Right ventricle myocardium superior (tissue), 1 donor: ENCODE results near the gene ILF3. TPM values are rescaled to one million over a fixed set of nuclear protein-coding genes. Genes with fewer than 3 reads are reported as not detected.

Source experiments
- microRNA-seq: library from miRNA; unstranded; fragments of <30 nt; microRNA quantifications from one replicate; pipeline ENCODE4 v1.2.0, GENCODE V29; 2020
- total RNA-seq: library from RNA; stranded (reverse); fragmentation: NEBNext Ultra II Directional; extraction: Animal tissue kit (Norgen Biotek cat#: 25700); gene quantifications from one replicate; pipeline ENCODE4 v1.2.1, GENCODE V29; 2021
- donor health status: DM: no; HTN: yes; CAD: no; lungs with severe emphysema.

The ILF3 gene
- total RNA-seq, 1 donor from 2014 or later: 91.7 TPM

Small RNAs within 50 kb of the gene (microRNA-seq; reads per million reads assigned to microRNA genes)
- gene MIR638: not detected

Other genes starting within 250 kb of the ILF3 start
- 36.8 TPM for gene PDE4A, start 233.8 kb upstream of the ILF3 start, total RNA-seq
- gene KEAP1, start 151.0 kb upstream of the ILF3 start, total RNA-seq: 78.3 TPM
- 0.13 TPM for gene S1PR5, start 136.9 kb upstream of the ILF3 start, total RNA-seq
- gene ATG4D, start 110.4 kb upstream of the ILF3 start, total RNA-seq: 46.4 TPM
- 10.4 TPM for gene KRI1, start 88.3 kb upstream of the ILF3 start, total RNA-seq
- 6.9 TPM for gene CDKN2D, start 85.4 kb upstream of the ILF3 start, total RNA-seq
- not detected for gene AP1M2, start 67.0 kb upstream of the ILF3 start, total RNA-seq
- 62.3 TPM for gene SLC44A2, start 28.8 kb upstream of the ILF3 start, total RNA-seq
- gene QTRT1, start 47.1 kb downstream of the ILF3 start, total RNA-seq: 24.8 TPM
- 180 TPM for gene DNM2, start 63.7 kb downstream of the ILF3 start, total RNA-seq
- 30.8 TPM for gene TMED1, start 181.9 kb downstream of the ILF3 start, total RNA-seq
- gene C19orf38, start 194.1 kb downstream of the ILF3 start, total RNA-seq: 0.59 TPM
- 29.9 TPM for gene CARM1, start 217.2 kb downstream of the ILF3 start, total RNA-seq